ENCODE measurements around the gene PTPRT.

The PTPRT gene

DNA sequence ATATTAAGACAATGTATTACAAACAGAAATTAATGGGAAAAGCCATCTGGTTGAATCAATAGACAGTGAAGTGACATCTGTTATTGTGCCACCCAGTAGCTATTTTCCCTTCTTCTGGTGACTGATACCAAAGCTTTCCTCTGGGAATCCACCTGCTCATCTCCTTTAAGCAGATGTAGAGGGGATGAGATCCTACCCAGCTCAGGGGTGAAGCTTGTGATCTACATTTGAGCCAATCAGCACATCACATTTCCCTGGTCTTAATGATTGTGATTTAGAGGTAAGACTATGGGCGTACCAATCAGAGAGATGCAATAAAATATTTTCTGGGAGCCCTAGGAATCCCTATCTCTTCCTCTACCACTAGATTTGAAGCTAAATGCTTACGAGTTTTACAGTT, 782.9 kb downstream of the PTPRT start:
- no peaks in the 10 kb centered on the region for H3K36me3 ChIP-seq (ENCODE audit: low read length)
- no peak overlapping the region for H2AFZ ChIP-seq (ENCODE audit: low read depth, low read length, severe bottlenecking)
- no peak overlapping the region for H3K9ac ChIP-seq (ENCODE audit: low read length)
- no peaks in the 10 kb centered on the region for H3K27me3 ChIP-seq (ENCODE audit: low read length)
- H3K9me2 ChIP-seq (replicated peaks; ENCODE audit: insufficient read depth, low read length) = no peaks in the 10 kb centered on the region
- no peaks in the 10 kb centered on the region for H3K79me2 ChIP-seq (ENCODE audit: insufficient read depth, low read length)
- no peak overlapping the region for H3K4me3 ChIP-seq (ENCODE audit: insufficient read depth, low read length, poor library complexity, severe bottlenecking)
- H3K9me3 ChIP-seq (ENCODE audit: insufficient read depth, low read length) = no peaks in the 10 kb centered on the region
- no peaks in the 10 kb centered on the region for H4K20me1 ChIP-seq (ENCODE audit: low read depth, low read length)
- no peak for TF ChIP-seq CTCF (IDR thresholded peaks at IDR 0.05; ENCODE audit: insufficient read depth, low read length, poor library complexity, severe bottlenecking)
- TF ChIP-seq EZH2phosphoT487 (conservative IDR thresholded peaks at IDR 0.05; ENCODE audit: low read length) = no peak
- H3K27ac ChIP-seq (ENCODE audit: low read depth, low read length) = no peak overlapping the region
- H3K4me2 ChIP-seq (ENCODE audit: low read depth, low read length, poor library complexity, severe bottlenecking) = no peak overlapping the region
- no peaks in the 10 kb centered on the region for H3F3A ChIP-seq (ENCODE audit: insufficient read depth)

DNA sequence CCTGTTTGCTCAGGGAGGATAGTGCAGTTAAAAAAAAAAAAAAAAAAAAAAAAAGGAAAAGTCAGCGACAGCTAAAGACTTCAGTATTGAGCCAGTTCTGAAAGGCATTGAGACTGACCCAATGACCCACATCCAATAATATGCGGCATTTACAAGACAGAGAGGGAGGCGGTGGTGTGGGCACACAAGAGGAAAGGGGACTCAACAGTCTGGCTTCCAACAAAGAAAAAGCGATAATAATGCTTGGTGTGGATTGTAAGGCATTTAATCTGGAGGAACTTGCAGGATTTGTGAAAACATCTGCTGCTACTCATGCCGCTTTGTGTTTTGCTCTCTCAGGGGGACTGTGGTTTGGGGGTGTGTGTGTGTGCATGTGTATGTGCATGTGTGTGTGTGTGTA, 787.3 kb downstream of the PTPRT start:
- Histone ChIP-seq H3K79me2 (ENCODE audit: insufficient read depth, low read length) (no peaks in the 10 kb centered on the region), H3K27ac (ENCODE audit: low read depth, low read length) (no peak overlapping the region), H3K9me3 (ENCODE audit: insufficient read depth, low read length) (no peaks in the 10 kb centered on the region), H3K27me3 (ENCODE audit: low read length) (no peaks in the 10 kb centered on the region), H4K20me1 (ENCODE audit: low read depth, low read length) (no peaks in the 10 kb centered on the region), H3K9ac (ENCODE audit: low read length) (no peak overlapping the region), H3K9me2 (replicated peaks; ENCODE audit: insufficient read depth, low read length) (no peaks in the 10 kb centered on the region), H3K4me2 (ENCODE audit: low read depth, low read length, poor library complexity, severe bottlenecking) (no peak overlapping the region), H3F3A (ENCODE audit: insufficient read depth) (no peaks in the 10 kb centered on the region), H3K4me3 (ENCODE audit: insufficient read depth, low read length, poor library complexity, severe bottlenecking) (no peak overlapping the region), H2AFZ (ENCODE audit: low read depth, low read length, severe bottlenecking) (no peak overlapping the region), H3K36me3 (ENCODE audit: low read length) (no peaks in the 10 kb centered on the region)
- TF ChIP-seq EZH2phosphoT487 (conservative IDR thresholded peaks at IDR 0.05; ENCODE audit: low read length) (no peak), CTCF (IDR thresholded peaks at IDR 0.05; ENCODE audit: insufficient read depth, low read length, poor library complexity, severe bottlenecking) (no peak)

- H3K9me3 ChIP-seq (ENCODE audit: insufficient read depth, low read length) = no peaks in the 10 kb centered on the region
- no peaks in the 10 kb centered on the region for H3K79me2 ChIP-seq (ENCODE audit: insufficient read depth, low read length)
Observed at GRCh38 chr20:42401613-42402012, 788.1 kb downstream of the PTPRT start.

More at GRCh38 chr20:42401613-42402012, 788.1 kb downstream of the PTPRT start:
- Histone ChIP-seq H2AFZ (ENCODE audit: low read depth, low read length, severe bottlenecking) (no peak overlapping the region), H3K27me3 (ENCODE audit: low read length) (no peaks in the 10 kb centered on the region), H3F3A (ENCODE audit: insufficient read depth) (no peaks in the 10 kb centered on the region), H4K20me1 (ENCODE audit: low read depth, low read length) (no peaks in the 10 kb centered on the region), H3K4me3 (ENCODE audit: insufficient read depth, low read length, poor library complexity, severe bottlenecking) (no peak overlapping the region), H3K9me2 (replicated peaks; ENCODE audit: insufficient read depth, low read length) (no peaks in the 10 kb centered on the region), H3K4me2 (ENCODE audit: low read depth, low read length, poor library complexity, severe bottlenecking) (no peak overlapping the region), H3K27ac (ENCODE audit: low read depth, low read length) (no peak overlapping the region), H3K36me3 (ENCODE audit: low read length) (no peaks in the 10 kb centered on the region), H3K9ac (ENCODE audit: low read length) (no peak overlapping the region)
- TF ChIP-seq EZH2phosphoT487 (conservative IDR thresholded peaks at IDR 0.05; ENCODE audit: low read length) = no peak
- no peak for TF ChIP-seq CTCF (IDR thresholded peaks at IDR 0.05; ENCODE audit: insufficient read depth, low read length, poor library complexity, severe bottlenecking)

All from SU-DHL-6 (cell line).